A549 (cell line): ENCODE measurements around the gene SRPX2.

ENCODE experiments used
- CTCF ChIP-seq: fragments of >200 bp; sonication (Bioruptor Twin); formaldehyde crosslinking; IDR thresholded peaks from 3 replicates; pipeline ENCODE4 v1.5.1; 2016
- EP300 ChIP-seq, 2 experiments: fragments of >200 bp; sonication (Bioruptor Twin); formaldehyde crosslinking; IDR thresholded peaks; 2 replicates in 1 of 2; 3 replicates in 1 of 2; pipeline ENCODE4 v1.6.1; 2016 to 2017
- FOSL2 ChIP-seq, 2 experiments: fragments of 450-650 bp in 1 of 2; fragments of >200 bp in 1 of 2; sonication (Bioruptor Twin) in 1 of 2; formaldehyde crosslinking; IDR thresholded peaks; 2 replicates each; pipeline versions ENCODE4 v1.5.0 to v1.6.1; 2016 to 2020; ENCODE audit warnings: mild to moderate bottlenecking in 1 of 2, moderate library complexity in 1 of 2
- HMGXB4 ChIP-seq: fragments of 250-450 bp; sonication (Bioruptor Pico); IDR thresholded peaks from 2 replicates; pipeline ENCODE4 v1.5.0; 2021; ENCODE audit warnings: mild to moderate bottlenecking, moderate library complexity, borderline replicate concordance
- MAFK ChIP-seq: fragments of 450-650 bp; IDR thresholded peaks from 2 replicates; pipeline ENCODE4 v1.6.1; 2014; ENCODE audit not compliant: partially characterized antibody
- POLR2A ChIP-seq: IDR thresholded peaks from 2 replicates; pipeline ENCODE4 v1.6.1; 2012; ENCODE audit warnings: mild to moderate bottlenecking, low read length

GRCh38 chrX:100658941-100659381, 15.0 kb downstream of the SRPX2 start:
- TF ChIP-seq CTCF (no peak), POLR2A (no peak), EP300 (IDR thresholded peaks at IDR 0.05) (no peak), FOSL2 (IDR thresholded peaks at IDR 0.05) (no peak), FOSL2 (CRISPR knock-in tag; IDR thresholded peaks at IDR 0.05) (no peak), HMGXB4 (no peak), MAFK (no peak)
